ENCODE data around the gene KCND2.

The KCND2 gene

DNA sequence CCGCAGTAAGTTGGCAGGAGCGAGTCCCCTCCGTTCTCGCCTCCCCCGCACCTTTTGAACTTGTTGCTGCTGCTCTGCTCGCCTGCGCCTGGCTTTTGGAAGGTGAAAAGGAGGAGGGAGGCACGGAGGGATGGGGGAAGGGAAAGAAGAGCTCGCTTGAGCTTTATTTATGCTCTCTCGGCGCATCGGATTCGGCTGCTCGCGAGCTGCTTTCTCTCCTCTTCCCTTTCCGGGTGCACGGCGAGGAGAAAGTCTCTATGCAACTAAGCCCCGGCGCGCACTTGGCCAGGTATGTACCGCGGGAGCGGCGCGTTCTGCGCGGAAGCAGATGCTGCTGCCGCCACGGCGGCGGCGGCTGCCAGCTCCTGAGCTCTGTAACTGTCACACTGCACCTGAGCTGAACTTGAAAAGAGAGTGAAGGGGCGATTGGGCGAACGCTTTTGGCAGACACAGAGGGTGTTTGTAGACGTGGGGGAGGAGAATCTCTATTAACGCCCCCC is 551 bp downstream of the KCND2 start:
- Histone ChIP-seq H3K4me3 (ENCODE audit: low read depth, low read length) (peak overlapping the region; percentile 82), H3K27me3 (ENCODE audit: control insufficient read depth, insufficient read depth, low read length) (peaks cover 18% of the 10 kb centered on the region), H3K36me3 (ENCODE audit: control insufficient read depth, insufficient read depth, low read length) (no peaks in the 10 kb centered on the region), H3K4me1 (ENCODE audit: control insufficient read depth, insufficient read depth, low read length) (peaks cover 4% of the 10 kb centered on the region), H3K9me3 (ENCODE audit: control insufficient read depth, insufficient read depth, low read length) (no peaks in the 10 kb centered on the region), H3K9ac (ENCODE audit: low read depth, low read length) (peak overlapping the region; percentile 66)

DNA sequence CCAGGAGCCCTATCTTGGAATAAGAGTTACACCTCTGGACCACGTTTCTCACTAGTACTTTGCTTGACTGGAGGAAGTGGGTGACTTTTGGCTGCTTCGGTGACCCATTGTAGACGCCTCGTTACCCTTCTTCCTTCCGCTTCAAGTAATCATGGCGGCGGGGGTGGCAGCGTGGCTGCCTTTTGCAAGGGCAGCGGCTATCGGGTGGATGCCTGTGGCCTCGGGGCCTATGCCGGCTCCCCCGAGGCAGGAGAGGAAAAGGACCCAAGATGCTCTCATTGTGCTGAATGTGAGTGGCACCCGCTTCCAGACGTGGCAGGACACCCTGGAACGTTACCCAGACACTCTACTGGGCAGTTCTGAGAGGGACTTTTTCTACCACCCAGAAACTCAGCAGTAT is 1.5 kb downstream of the KCND2 start:
- no peaks in the 10 kb centered on the region for H3K9me3 ChIP-seq (ENCODE audit: control insufficient read depth, insufficient read depth, low read length)
- H3K9ac ChIP-seq (ENCODE audit: low read depth, low read length), result no peak overlapping the region
- H3K4me3 ChIP-seq (ENCODE audit: low read depth, low read length), result peak overlapping the region; percentile 82
- H3K27me3 ChIP-seq (ENCODE audit: control insufficient read depth, insufficient read depth, low read length), result peaks cover 18% of the 10 kb centered on the region
- no peaks in the 10 kb centered on the region for H3K36me3 ChIP-seq (ENCODE audit: control insufficient read depth, insufficient read depth, low read length)
- H3K4me1 ChIP-seq (ENCODE audit: control insufficient read depth, insufficient read depth, low read length), result peaks cover 8% of the 10 kb centered on the region

DNA sequence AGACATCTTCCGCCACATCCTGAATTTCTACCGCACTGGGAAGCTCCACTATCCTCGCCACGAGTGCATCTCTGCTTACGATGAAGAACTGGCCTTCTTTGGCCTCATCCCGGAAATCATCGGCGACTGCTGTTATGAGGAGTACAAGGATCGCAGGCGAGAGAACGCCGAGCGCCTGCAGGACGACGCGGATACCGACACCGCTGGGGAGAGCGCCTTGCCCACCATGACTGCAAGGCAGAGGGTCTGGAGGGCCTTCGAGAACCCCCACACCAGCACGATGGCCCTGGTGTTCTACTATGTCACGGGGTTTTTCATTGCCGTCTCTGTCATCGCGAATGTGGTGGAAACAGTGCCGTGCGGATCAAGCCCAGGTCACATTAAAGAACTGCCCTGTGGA is 1.9 kb downstream of the KCND2 start:
- no peaks in the 10 kb centered on the region for H3K9me3 ChIP-seq (ENCODE audit: control insufficient read depth, insufficient read depth, low read length)
- H3K36me3 ChIP-seq (ENCODE audit: control insufficient read depth, insufficient read depth, low read length), result no peaks in the 10 kb centered on the region
- H3K27me3 ChIP-seq (ENCODE audit: control insufficient read depth, insufficient read depth, low read length), result peaks cover 18% of the 10 kb centered on the region
- no peak overlapping the region for H3K9ac ChIP-seq (ENCODE audit: low read depth, low read length)
- H3K4me1 ChIP-seq (ENCODE audit: control insufficient read depth, insufficient read depth, low read length), result peaks cover 8% of the 10 kb centered on the region
- H3K4me3 ChIP-seq (ENCODE audit: low read depth, low read length), result no peak overlapping the region

DNA sequence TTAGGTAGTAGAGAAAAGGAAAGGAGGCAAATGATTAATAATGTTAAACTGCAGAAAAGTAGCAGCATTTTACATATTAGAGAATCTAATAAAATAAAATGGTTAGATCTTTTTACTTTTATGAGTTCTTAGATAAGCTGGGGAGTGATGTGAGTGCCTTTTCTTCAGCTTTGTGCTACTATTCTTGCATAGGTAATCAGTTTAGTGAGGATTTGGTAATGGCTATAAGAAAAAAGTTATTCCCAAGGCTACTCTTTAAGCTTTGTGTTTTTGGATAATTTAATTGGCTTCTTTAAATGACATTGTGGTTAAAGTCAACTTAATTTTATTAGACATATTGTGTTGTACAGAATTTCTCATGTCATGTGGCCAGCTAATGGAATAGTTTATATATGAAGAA is 3.7 kb downstream of the KCND2 start:
- Histone ChIP-seq H3K9ac (ENCODE audit: low read depth, low read length) (no peak overlapping the region), H3K4me3 (ENCODE audit: low read depth, low read length) (no peak overlapping the region), H3K4me1 (ENCODE audit: control insufficient read depth, insufficient read depth, low read length) (peaks cover 8% of the 10 kb centered on the region), H3K27me3 (ENCODE audit: control insufficient read depth, insufficient read depth, low read length) (peaks cover 18% of the 10 kb centered on the region), H3K36me3 (ENCODE audit: control insufficient read depth, insufficient read depth, low read length) (no peaks in the 10 kb centered on the region), H3K9me3 (ENCODE audit: control insufficient read depth, insufficient read depth, low read length) (no peaks in the 10 kb centered on the region)

DNA sequence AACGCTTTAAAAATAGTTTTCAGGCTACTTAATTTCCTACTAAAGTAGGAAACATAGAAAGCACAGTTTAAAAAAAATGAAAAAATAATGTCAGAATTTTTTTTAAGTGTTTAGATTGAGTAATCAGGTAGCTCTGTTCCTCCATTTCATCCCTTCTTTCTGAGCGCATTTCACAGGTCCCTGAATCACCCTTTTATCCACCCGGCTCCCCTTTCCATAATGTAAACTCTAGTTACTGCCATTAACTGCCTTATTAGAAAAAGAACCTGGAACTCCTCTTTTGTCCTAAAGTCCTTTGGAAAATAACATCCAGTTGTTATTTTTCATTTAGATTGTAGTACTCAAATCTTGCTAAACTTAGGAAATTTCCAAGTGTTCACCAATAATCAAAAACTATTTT is 5.8 kb downstream of the KCND2 start:
- H3K9me3 ChIP-seq (ENCODE audit: control insufficient read depth, insufficient read depth, low read length), result no peaks in the 10 kb centered on the region
- H3K27me3 ChIP-seq (ENCODE audit: control insufficient read depth, insufficient read depth, low read length), result peaks cover 15% of the 10 kb centered on the region
- no peak overlapping the region for H3K9ac ChIP-seq (ENCODE audit: low read depth, low read length)
- peaks cover 8% of the 10 kb centered on the region for H3K4me1 ChIP-seq (ENCODE audit: control insufficient read depth, insufficient read depth, low read length)
- no peaks in the 10 kb centered on the region for H3K36me3 ChIP-seq (ENCODE audit: control insufficient read depth, insufficient read depth, low read length)
- H3K4me3 ChIP-seq (ENCODE audit: low read depth, low read length), result no peak overlapping the region

DNA sequence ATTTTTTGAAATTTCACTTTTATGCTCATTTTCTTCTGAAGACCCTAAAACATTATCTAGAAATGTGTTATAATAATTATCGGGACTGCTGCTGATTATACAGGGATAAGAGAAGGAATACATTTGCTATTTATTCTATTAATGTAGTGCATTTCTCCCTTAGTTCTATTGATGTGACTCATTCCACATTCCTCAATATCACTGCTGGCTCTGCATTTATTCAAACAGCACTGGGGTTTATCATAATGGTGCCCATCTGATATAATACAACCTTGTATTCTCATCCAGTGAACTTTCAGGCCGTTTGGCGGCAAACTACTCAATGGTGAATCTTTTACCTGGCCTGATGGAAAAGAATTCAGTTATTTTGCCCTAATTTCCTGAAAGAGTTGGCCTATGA is 7.8 kb downstream of the KCND2 start:
- Histone ChIP-seq H3K4me3 (ENCODE audit: low read depth, low read length) (no peak overlapping the region), H3K4me1 (ENCODE audit: control insufficient read depth, insufficient read depth, low read length) (peaks cover 8% of the 10 kb centered on the region), H3K9me3 (ENCODE audit: control insufficient read depth, insufficient read depth, low read length) (no peaks in the 10 kb centered on the region), H3K9ac (ENCODE audit: low read depth, low read length) (no peak overlapping the region), H3K36me3 (ENCODE audit: control insufficient read depth, insufficient read depth, low read length) (no peaks in the 10 kb centered on the region), H3K27me3 (ENCODE audit: control insufficient read depth, insufficient read depth, low read length) (no peaks in the 10 kb centered on the region)

DNA sequence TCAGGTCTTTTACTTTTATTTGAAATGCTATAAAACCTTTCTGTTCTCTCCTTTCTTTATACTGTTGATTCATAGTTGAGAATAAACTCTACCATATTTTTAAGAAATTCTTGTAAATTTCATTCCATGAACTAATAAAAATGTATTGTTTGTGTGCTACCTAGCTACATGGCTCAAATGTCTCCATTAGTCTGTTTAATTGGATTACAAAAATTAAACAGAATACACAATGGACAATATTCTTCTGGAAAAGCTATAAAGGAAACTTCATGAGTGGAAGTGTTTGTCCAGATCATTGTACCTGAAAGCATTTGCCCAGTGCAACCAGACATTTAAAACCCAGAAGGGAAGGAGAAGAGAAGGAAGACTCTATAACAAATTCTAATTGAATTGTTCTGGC is 20.1 kb downstream of the KCND2 start:
- H3K4me1 ChIP-seq (ENCODE audit: control insufficient read depth, insufficient read depth, low read length), result no peaks in the 10 kb centered on the region
- no peak overlapping the region for H3K4me3 ChIP-seq (ENCODE audit: low read depth, low read length)
- no peaks in the 10 kb centered on the region for H3K36me3 ChIP-seq (ENCODE audit: control insufficient read depth, insufficient read depth, low read length)
- H3K9me3 ChIP-seq (ENCODE audit: control insufficient read depth, insufficient read depth, low read length), result no peaks in the 10 kb centered on the region
- no peak overlapping the region for H3K9ac ChIP-seq (ENCODE audit: low read depth, low read length)
- no peaks in the 10 kb centered on the region for H3K27me3 ChIP-seq (ENCODE audit: control insufficient read depth, insufficient read depth, low read length)

DNA sequence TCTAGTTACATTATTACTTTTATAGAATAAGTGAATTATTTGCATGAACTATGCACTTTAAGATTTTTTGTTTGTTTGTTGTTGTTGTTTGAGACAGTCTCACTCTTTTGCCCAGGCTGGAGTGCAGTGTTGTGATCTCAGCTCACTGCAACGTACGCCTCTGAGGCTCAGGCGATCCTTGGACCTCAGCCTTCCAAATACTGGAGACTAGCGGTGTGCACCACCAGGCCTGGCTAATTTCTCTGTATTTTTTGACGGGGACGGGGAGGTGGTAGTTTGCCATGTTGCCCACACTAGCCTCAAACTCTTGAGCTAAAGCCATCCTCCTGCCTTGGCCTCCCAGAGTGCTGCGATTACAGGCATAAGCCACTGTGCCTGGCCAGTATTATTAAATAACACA is 29.2 kb downstream of the KCND2 start:
- Histone ChIP-seq H3K9ac (ENCODE audit: low read depth, low read length) (no peak overlapping the region), H3K27me3 (ENCODE audit: control insufficient read depth, insufficient read depth, low read length) (no peaks in the 10 kb centered on the region), H3K9me3 (ENCODE audit: control insufficient read depth, insufficient read depth, low read length) (no peaks in the 10 kb centered on the region), H3K4me3 (ENCODE audit: low read depth, low read length) (no peak overlapping the region), H3K36me3 (ENCODE audit: control insufficient read depth, insufficient read depth, low read length) (no peaks in the 10 kb centered on the region), H3K4me1 (ENCODE audit: control insufficient read depth, insufficient read depth, low read length) (peaks cover 9% of the 10 kb centered on the region)

DNA sequence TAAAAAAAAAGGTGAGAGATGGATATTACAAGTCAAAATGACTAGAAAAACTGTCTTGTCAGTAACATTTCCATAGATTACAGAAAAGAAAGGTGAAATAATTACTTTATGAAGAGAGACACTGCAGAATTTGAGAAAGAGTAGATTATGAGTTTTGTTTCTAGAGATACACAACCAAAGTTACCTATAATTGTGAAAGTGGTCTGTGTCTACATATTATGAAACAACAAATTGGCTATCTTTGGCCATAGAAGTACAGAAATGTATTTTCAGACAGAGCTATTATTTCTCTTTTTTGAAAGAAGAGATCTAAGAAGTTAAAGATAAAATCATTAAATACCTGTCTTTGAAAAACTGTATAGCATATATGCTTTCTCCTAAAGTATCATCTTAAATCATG is 30.1 kb downstream of the KCND2 start:
- Histone ChIP-seq H3K36me3 (ENCODE audit: control insufficient read depth, insufficient read depth, low read length) (no peaks in the 10 kb centered on the region), H3K9ac (ENCODE audit: low read depth, low read length) (no peak overlapping the region)

DNA sequence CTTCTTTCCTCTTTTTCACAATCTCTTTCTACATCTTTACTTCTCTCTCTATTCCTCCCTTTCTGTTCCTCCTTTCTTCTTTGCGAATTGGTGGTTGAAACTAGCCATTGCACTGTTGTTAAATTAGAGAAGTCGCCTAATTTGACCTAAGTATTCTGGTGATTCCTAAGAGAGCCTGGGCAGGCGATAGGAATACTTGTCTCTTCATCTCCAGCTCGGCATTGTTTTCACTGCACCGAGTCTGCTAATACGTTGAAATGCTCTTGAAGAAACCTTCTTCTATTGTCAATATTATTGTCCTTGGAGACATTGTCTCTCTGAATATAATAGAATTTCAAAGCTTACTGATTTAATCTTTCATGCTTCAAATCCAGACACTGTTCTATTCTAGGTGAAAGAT is 31.7 kb downstream of the KCND2 start:
- H3K4me1 ChIP-seq (ENCODE audit: control insufficient read depth, insufficient read depth, low read length), result peaks cover 9% of the 10 kb centered on the region
- H3K9ac ChIP-seq (ENCODE audit: low read depth, low read length), result no peak overlapping the region
- no peak overlapping the region for H3K4me3 ChIP-seq (ENCODE audit: low read depth, low read length)
- H3K27me3 ChIP-seq (ENCODE audit: control insufficient read depth, insufficient read depth, low read length), result no peaks in the 10 kb centered on the region
- H3K36me3 ChIP-seq (ENCODE audit: control insufficient read depth, insufficient read depth, low read length), result no peaks in the 10 kb centered on the region
- no peaks in the 10 kb centered on the region for H3K9me3 ChIP-seq (ENCODE audit: control insufficient read depth, insufficient read depth, low read length)

More for the DNA sequence above, 30.1 kb downstream of the KCND2 start:
- peaks cover 9% of the 10 kb centered on the region for H3K4me1 ChIP-seq (ENCODE audit: control insufficient read depth, insufficient read depth, low read length)
- no peak overlapping the region for H3K4me3 ChIP-seq (ENCODE audit: low read depth, low read length)
- H3K9me3 ChIP-seq (ENCODE audit: control insufficient read depth, insufficient read depth, low read length), result no peaks in the 10 kb centered on the region
- no peaks in the 10 kb centered on the region for H3K27me3 ChIP-seq (ENCODE audit: control insufficient read depth, insufficient read depth, low read length)

DNA sequence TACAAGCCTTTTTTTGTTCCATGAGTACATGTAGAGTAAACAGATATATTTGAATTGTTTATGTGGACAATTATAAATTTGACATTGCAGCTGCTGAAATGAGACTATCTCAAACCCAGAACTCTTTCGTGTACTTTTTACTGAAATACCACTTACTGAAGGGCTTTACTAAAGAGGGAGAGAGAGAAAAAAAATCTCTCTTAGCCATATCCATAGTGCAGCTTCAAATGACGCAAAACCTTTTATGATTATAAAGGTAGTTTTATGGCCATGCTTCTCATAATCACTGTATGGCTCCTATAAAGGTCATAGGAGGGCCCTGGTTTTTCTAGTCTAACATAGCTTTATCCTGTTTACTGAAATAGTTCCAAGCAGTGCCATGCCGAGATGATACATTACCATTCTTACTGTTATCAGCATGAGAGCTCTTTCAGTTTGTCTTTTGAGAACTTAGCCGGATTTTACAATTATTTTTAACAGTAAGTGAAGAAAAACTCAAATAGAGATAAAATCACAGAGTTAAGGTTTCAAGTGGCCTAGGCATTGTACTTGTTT is 35.1 kb downstream of the KCND2 start:
- no peaks in the 10 kb centered on the region for H3K27me3 ChIP-seq (ENCODE audit: control insufficient read depth, insufficient read depth, low read length)
- H3K9me3 ChIP-seq (ENCODE audit: control insufficient read depth, insufficient read depth, low read length), result no peaks in the 10 kb centered on the region
- H3K9ac ChIP-seq (ENCODE audit: low read depth, low read length), result no peak overlapping the region
- no peaks in the 10 kb centered on the region for H3K36me3 ChIP-seq (ENCODE audit: control insufficient read depth, insufficient read depth, low read length)
- H3K4me3 ChIP-seq (ENCODE audit: low read depth, low read length), result no peak overlapping the region
- peaks cover 9% of the 10 kb centered on the region for H3K4me1 ChIP-seq (ENCODE audit: control insufficient read depth, insufficient read depth, low read length)

DNA sequence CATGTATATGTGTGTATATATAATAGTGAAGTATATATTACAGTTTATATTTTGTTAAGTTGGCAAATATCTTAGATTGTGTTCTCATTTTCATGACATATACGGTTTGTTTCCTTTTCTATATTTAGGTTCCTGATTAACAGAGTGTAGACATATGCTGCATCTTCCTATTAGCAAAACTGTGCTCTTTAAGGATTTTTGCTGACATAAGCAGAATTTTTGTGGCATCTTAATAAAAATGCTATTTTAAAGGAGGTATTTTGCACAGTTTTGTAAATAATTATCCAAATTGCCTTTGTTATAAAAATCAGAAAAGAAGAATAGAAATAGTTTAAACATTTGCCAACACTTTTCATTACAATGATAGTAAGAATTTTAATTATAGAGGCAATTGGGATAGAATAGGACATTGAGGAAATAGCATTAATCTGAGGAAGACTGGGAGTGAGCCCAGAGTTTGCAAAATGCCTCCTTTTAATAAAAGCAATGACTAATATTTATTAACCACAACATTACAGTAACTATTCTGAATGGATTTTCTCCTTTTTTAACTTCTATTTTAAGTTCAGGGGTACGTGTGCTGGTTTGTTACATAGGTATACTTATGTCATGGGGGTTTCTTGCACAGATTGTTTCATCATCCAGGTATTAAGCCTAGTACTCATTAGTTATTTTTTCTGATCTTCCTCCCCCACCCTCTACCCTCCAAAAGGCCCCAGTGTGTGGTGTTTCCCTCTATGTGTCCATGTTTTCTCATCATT is 38.2 kb downstream of the KCND2 start:
- Histone ChIP-seq H3K4me1 (ENCODE audit: control insufficient read depth, insufficient read depth, low read length) (no peaks in the 10 kb centered on the region), H3K36me3 (ENCODE audit: control insufficient read depth, insufficient read depth, low read length) (no peaks in the 10 kb centered on the region), H3K4me3 (ENCODE audit: low read depth, low read length) (no peak overlapping the region), H3K9ac (ENCODE audit: low read depth, low read length) (no peak overlapping the region), H3K27me3 (ENCODE audit: control insufficient read depth, insufficient read depth, low read length) (no peaks in the 10 kb centered on the region), H3K9me3 (ENCODE audit: control insufficient read depth, insufficient read depth, low read length) (no peaks in the 10 kb centered on the region)

All from iPS-15b (cell line).